Left ventricle myocardium inferior (tissue), 1 donor: ENCODE measurements around the gene CS. TPM values are rescaled to one million over a fixed set of nuclear protein-coding genes. Genes with fewer than 3 reads are reported as not detected.
A peak's percentile ranks its signal among the peaks of the same experiment; 100 is the strongest.

ENCODE experiments used
- DNase-seq: peaks from one replicate; pipeline ENCODE4 v3.0.0-alpha.2; 2020
- H3K27ac ChIP-seq: fragments of 200-600 bp; replicated peaks from 2 replicates; pipeline ENCODE4 v1.8.0; 2021
- H3K27me3 ChIP-seq: fragments of 200-600 bp; 2 replicates; pipeline ENCODE4 v1.8.0; 2021; ENCODE audit warnings: low read depth
- H3K36me3 ChIP-seq: fragments of 200-600 bp; 2 replicates; pipeline ENCODE4 v1.8.0; 2021
- H3K4me1 ChIP-seq: fragments of 200-600 bp; 2 replicates; pipeline ENCODE4 v1.8.0; 2021
- H3K4me3 ChIP-seq: fragments of 200-600 bp; 2 replicates; pipeline ENCODE4 v1.8.0; 2021; ENCODE audit warnings: mild to moderate bottlenecking, moderate library complexity
- H3K9me3 ChIP-seq: fragments of 200-600 bp; replicated peaks from 2 replicates; pipeline ENCODE4 v1.8.0; 2021
- CTCF ChIP-seq: fragments of 200-600 bp; IDR thresholded peaks from 2 replicates; pipeline ENCODE4 v1.8.0; 2021; ENCODE audit warnings: antibody characterized with exemption, mild to moderate bottlenecking, borderline replicate concordance
- intact Hi-C: fragments of 100-400 bp; cut with micrococcal nuclease; formaldehyde crosslinking; loops from one replicate; pipeline ENCODE4 v1.11.0; 2022
- total RNA-seq: library from RNA; stranded (reverse); fragmentation: NEBNext Ultra II Directional; extraction: Animal tissue kit (Norgen Biotek cat#: 25700); gene quantifications from one replicate; pipeline ENCODE4 v1.2.1, GENCODE V29; 2021
- donor health status: DM: no; HTN: yes; CAD: no; lungs with severe emphysema.

The CS gene
- total RNA-seq, 1 donor from 2014 or later, result 780 TPM

GRCh38 chr12:56256326-56256960, 43.7 kb downstream of the CS start:
- H3K27ac ChIP-seq, result no peak overlapping the region
- no peak for TF ChIP-seq CTCF
- H3K4me1 ChIP-seq, result peaks cover 37% of the 10 kb centered on the region
- H3K4me3 ChIP-seq, result peak overlapping the region; percentile 98
- intact Hi-C loops, result no loop called here
- no peaks in the 10 kb centered on the region for H3K27me3 ChIP-seq
- H3K36me3 ChIP-seq, result peaks cover 53% of the 10 kb centered on the region
- DNase-seq, result no peak
- no peaks in the 10 kb centered on the region for H3K9me3 ChIP-seq

- DNase-seq, result no peak
- H3K4me3 ChIP-seq, result no peak overlapping the region
- no peaks in the 10 kb centered on the region for H3K27me3 ChIP-seq
- intact Hi-C loops, result no loop called here
- H3K36me3 ChIP-seq, result peaks cover 60% of the 10 kb centered on the region
- H3K9me3 ChIP-seq, result no peaks in the 10 kb centered on the region
- no peak overlapping the region for H3K27ac ChIP-seq
- peaks cover 37% of the 10 kb centered on the region for H3K4me1 ChIP-seq
- TF ChIP-seq CTCF, result no peak
These were observed 44.5 kb downstream of the CS start for GRCh38 chr12:56255671-56256070.

- Histone ChIP-seq H3K4me3 (no peak overlapping the region), H3K4me1 (peaks cover 25% of the 10 kb centered on the region), H3K27ac (no peak overlapping the region), H3K9me3 (no peaks in the 10 kb centered on the region), H3K27me3 (no peaks in the 10 kb centered on the region), H3K36me3 (peaks cover 86% of the 10 kb centered on the region)
- DNase-seq, result no peak
- intact Hi-C loops, result no loop called here
- TF ChIP-seq CTCF, result no peak
These were observed 47.0 kb downstream of the CS start for GRCh38 chr12:56253091-56253490.

- Histone ChIP-seq H3K27me3 (no peaks in the 10 kb centered on the region), H3K9me3 (no peaks in the 10 kb centered on the region), H3K27ac (no peak overlapping the region), H3K4me3 (no peak overlapping the region), H3K4me1 (peaks cover 21% of the 10 kb centered on the region), H3K36me3 (peaks cover 91% of the 10 kb centered on the region)
- no peak for TF ChIP-seq CTCF
- no peak for DNase-seq
- intact Hi-C loops, result no loop called here
These were observed 47.5 kb downstream of the CS start for GRCh38 chr12:56252649-56253048.

GRCh38 chr12:56248711-56249110, 51.4 kb downstream of the CS start:
- no peak overlapping the region for H3K4me3 ChIP-seq
- H3K27me3 ChIP-seq, result no peaks in the 10 kb centered on the region
- peaks cover 100% of the 10 kb centered on the region for H3K36me3 ChIP-seq
- intact Hi-C loops, result no loop called here
- TF ChIP-seq CTCF, result no peak
- H3K9me3 ChIP-seq, result no peaks in the 10 kb centered on the region
- peaks cover 16% of the 10 kb centered on the region for H3K4me1 ChIP-seq
- no peak for DNase-seq
- H3K27ac ChIP-seq, result no peak overlapping the region
